SK-N-SH treated with all-trans-retinoic acid at 6 μM for 48 hours (cell line): ENCODE measurements around the gene PIH1D1.

Source experiments
- CSDC2 ChIP-seq: fragments of 250-450 bp; sonication (Bioruptor Pico); IDR thresholded peaks from 2 replicates; pipeline ENCODE4 v1.5.0; 2020; ENCODE audit warnings: mild to moderate bottlenecking, moderate library complexity
- OSR1 ChIP-seq: fragments of 250-450 bp; sonication (Bioruptor Pico); IDR thresholded peaks from 2 replicates; pipeline ENCODE4 v1.8.0; 2022; ENCODE audit warnings: moderate library complexity, mild to moderate bottlenecking, inconsistent platforms

GRCh38 chr19:49479975-49480628, 28.5 kb upstream of the PIH1D1 start:
- TF ChIP-seq OSR1 (CRISPR knock-in tag) (no peak), CSDC2 (CRISPR knock-in tag) (no peak)
